GM21576 (cell line): Measurements from ENCODE around the gene FHAD1.

Experiments used
- ATAC-seq: cut with Tn5 transposase; IDR thresholded peaks from one replicate; pipeline ENCODE4 v1.9.1; 2021; ENCODE audit warnings: mild to moderate bottlenecking, moderate library complexity; ENCODE audit not compliant: unreplicated experiment

The FHAD1 gene

GRCh38 chr1:15343729-15344128 lies 96.7 kb downstream of the FHAD1 start:
- ATAC-seq = no peak

GRCh38 chr1:15344380-15344779 lies 97.4 kb downstream of the FHAD1 start:
- no peak for ATAC-seq

- no peak for ATAC-seq
These were observed 98.0 kb downstream of the FHAD1 start for GRCh38 chr1:15344800-15345704.

GRCh38 chr1:15345705-15346345 lies 98.8 kb downstream of the FHAD1 start:
- ATAC-seq = no peak

- ATAC-seq = no peak
These were observed 99.5 kb downstream of the FHAD1 start for GRCh38 chr1:15346346-15347030.

- ATAC-seq = no peak
These were observed 100.2 kb downstream of the FHAD1 start for GRCh38 chr1:15347182-15347581.

GRCh38 chr1:15348648-15349047 lies 101.6 kb downstream of the FHAD1 start:
- no peak for ATAC-seq

- no peak for ATAC-seq
These were observed 102.1 kb downstream of the FHAD1 start for GRCh38 chr1:15349133-15349532.

- ATAC-seq = no peak
These were observed 103.1 kb downstream of the FHAD1 start for GRCh38 chr1:15350151-15350550.

- no peak for ATAC-seq
These were observed 103.7 kb downstream of the FHAD1 start for GRCh38 chr1:15350551-15351200.

- ATAC-seq = no peak
These were observed 104.3 kb downstream of the FHAD1 start for GRCh38 chr1:15351310-15351709.

GRCh38 chr1:15352128-15352957 lies 105.3 kb downstream of the FHAD1 start:
- ATAC-seq = no peak

GRCh38 chr1:15353839-15354579 lies 107.0 kb downstream of the FHAD1 start:
- ATAC-seq = no peak

GRCh38 chr1:15354580-15354965 lies 107.5 kb downstream of the FHAD1 start:
- no peak for ATAC-seq

GRCh38 chr1:15355968-15356625 lies 109.1 kb downstream of the FHAD1 start:
- no peak for ATAC-seq

GRCh38 chr1:15357612-15358207 lies 110.7 kb downstream of the FHAD1 start:
- no peak for ATAC-seq

- no peak for ATAC-seq
These were observed 111.6 kb downstream of the FHAD1 start for GRCh38 chr1:15358565-15359133.

GRCh38 chr1:15360700-15361099 lies 113.7 kb downstream of the FHAD1 start:
- no peak for ATAC-seq
